Nephron progenitor cell (in vitro differentiated cells): ENCODE results near the gene TDRD7.

ENCODE experiments used
- DNase-seq: peaks from one replicate; pipeline ENCODE4 v3.0.0; 2021
- H3K27ac Mint-ChIP-seq: 2 replicates; pipeline ENCODE4 v1.8.0; 2021; ENCODE audit warnings: mild to moderate bottlenecking, moderate library complexity, mixed read lengths
- H3K27me3 Mint-ChIP-seq: 2 replicates; pipeline ENCODE4 v1.8.0; 2021; ENCODE audit warnings: mild to moderate bottlenecking, low read depth, mixed read lengths; ENCODE audit not compliant: poor library complexity
- H3K36me3 Mint-ChIP-seq: 2 replicates; pipeline ENCODE4 v1.8.0; 2021; ENCODE audit warnings: low read depth, mixed read lengths
- H3K4me1 Mint-ChIP-seq: 2 replicates; pipeline ENCODE4 v1.8.0; 2021; ENCODE audit warnings: mixed read lengths
- H3K4me3 Mint-ChIP-seq: 2 replicates; pipeline ENCODE4 v1.8.0; 2021; ENCODE audit warnings: mild to moderate bottlenecking, moderate library complexity, mixed read lengths
- H3K9me3 Mint-ChIP-seq: 2 replicates; pipeline ENCODE4 v1.8.0; 2021; ENCODE audit warnings: mild to moderate bottlenecking, moderate library complexity, mixed read lengths
- CTCF ChIP-seq: fragments of 200-600 bp; sonication (generic); IDR thresholded peaks from 2 replicates; pipeline ENCODE4 v1.5.0; 2021; ENCODE audit warnings: antibody characterized with exemption

TDRD7 gene

GRCh38 chr9:97411440-97411788 lies 482 bp upstream of the TDRD7 start:
- peak overlapping the region; percentile 91 for H3K4me3 Mint-ChIP-seq
- H3K27me3 Mint-ChIP-seq: peaks cover 76% of the 10 kb centered on the region
- H3K4me1 Mint-ChIP-seq: peaks cover 5% of the 10 kb centered on the region
- peaks cover 18% of the 10 kb centered on the region for H3K9me3 Mint-ChIP-seq
- no peak overlapping the region for H3K27ac Mint-ChIP-seq
- DNase-seq: no peak
- TF ChIP-seq CTCF: no peak
- H3K36me3 Mint-ChIP-seq: no peaks in the 10 kb centered on the region

- no peak for DNase-seq
- H3K4me1 Mint-ChIP-seq: peaks cover 5% of the 10 kb centered on the region
- H3K4me3 Mint-ChIP-seq: peak overlapping the region; percentile 84
- H3K36me3 Mint-ChIP-seq: no peaks in the 10 kb centered on the region
- TF ChIP-seq CTCF: no peak
- H3K9me3 Mint-ChIP-seq: peaks cover 18% of the 10 kb centered on the region
- H3K27me3 Mint-ChIP-seq: peaks cover 79% of the 10 kb centered on the region
- no peak overlapping the region for H3K27ac Mint-ChIP-seq
These were observed 910 bp downstream of the TDRD7 start for GRCh38 chr9:97412626-97413385.

- Mint-ChIP-seq H3K4me3 (peak overlapping the region; percentile 84), H3K9me3 (peaks cover 15% of the 10 kb centered on the region), H3K27me3 (peaks cover 79% of the 10 kb centered on the region), H3K36me3 (no peaks in the 10 kb centered on the region), H3K27ac (no peak overlapping the region), H3K4me1 (peaks cover 5% of the 10 kb centered on the region)
- no peak for DNase-seq
- no peak for TF ChIP-seq CTCF
These were observed 1.6 kb downstream of the TDRD7 start for GRCh38 chr9:97413462-97413861.

GRCh38 chr9:97415146-97415545 lies 3.2 kb downstream of the TDRD7 start:
- TF ChIP-seq CTCF: no peak

GRCh38 chr9:97418880-97419279 lies 7.0 kb downstream of the TDRD7 start:
- H3K4me3 Mint-ChIP-seq: no peak overlapping the region
- peaks cover 62% of the 10 kb centered on the region for H3K27me3 Mint-ChIP-seq
- no peak for DNase-seq
- no peak overlapping the region for H3K27ac Mint-ChIP-seq
- H3K9me3 Mint-ChIP-seq: peaks cover 12% of the 10 kb centered on the region
- H3K4me1 Mint-ChIP-seq: no peaks in the 10 kb centered on the region
- no peaks in the 10 kb centered on the region for H3K36me3 Mint-ChIP-seq
- TF ChIP-seq CTCF: no peak

More at GRCh38 chr9:97415146-97415545, 3.2 kb downstream of the TDRD7 start:
- Mint-ChIP-seq H3K9me3 (peaks cover 8% of the 10 kb centered on the region), H3K36me3 (no peaks in the 10 kb centered on the region), H3K27ac (no peak overlapping the region), H3K4me1 (peaks cover 5% of the 10 kb centered on the region), H3K27me3 (peaks cover 80% of the 10 kb centered on the region), H3K4me3 (no peak overlapping the region)
- no peak for DNase-seq

GRCh38 chr9:97419309-97419867 lies 7.5 kb downstream of the TDRD7 start:
- Mint-ChIP-seq H3K9me3 (peaks cover 15% of the 10 kb centered on the region), H3K36me3 (no peaks in the 10 kb centered on the region), H3K4me1 (no peaks in the 10 kb centered on the region), H3K27ac (no peak overlapping the region), H3K27me3 (peaks cover 57% of the 10 kb centered on the region), H3K4me3 (no peak overlapping the region)
- no peak for DNase-seq
- no peak for TF ChIP-seq CTCF
